HG03064 (cell line): ENCODE measurements around the gene TTC3.
"Not testable (repeated sequence)": the region's sequence is repeated elsewhere in the genome, so short reads cannot be mapped to it uniquely, and the experiment has no call there.

Experiments
- ATAC-seq: cut with Tn5 transposase; IDR thresholded peaks from one replicate; pipeline ENCODE4 v1.9.1; 2021; ENCODE audit warnings: low read depth; ENCODE audit not compliant: unreplicated experiment

TTC3 gene

GRCh38 chr21:37143392-37143791 is 70.3 kb downstream of the TTC3 start:
- ATAC-seq, result not testable (repeated sequence)

DNA sequence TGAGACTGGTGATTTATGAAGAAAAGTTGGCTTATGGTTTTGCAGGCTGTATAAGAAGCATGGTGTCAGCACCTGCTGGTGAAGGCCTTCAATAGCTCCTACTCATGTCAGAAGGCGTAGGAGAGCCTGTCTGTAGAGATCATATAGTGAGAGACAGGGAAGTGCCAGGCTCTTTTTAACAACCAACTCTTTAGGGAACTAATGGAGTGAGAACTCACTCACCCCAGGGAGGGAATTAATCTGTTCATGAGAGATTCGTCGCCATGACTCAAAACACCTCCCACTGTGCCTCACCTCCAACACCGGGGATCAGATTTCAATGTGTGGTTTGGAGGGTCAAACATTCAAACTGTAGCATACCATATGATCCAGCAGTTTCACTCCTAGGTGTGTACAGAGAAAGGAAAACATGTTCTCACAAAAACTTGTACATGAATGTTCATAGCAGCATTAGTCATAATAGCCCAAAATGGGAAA is 72.6 kb downstream of the TTC3 start:
- no peak for ATAC-seq

GRCh38 chr21:37146320-37147235 is 73.5 kb downstream of the TTC3 start:
- ATAC-seq, result no peak

DNA sequence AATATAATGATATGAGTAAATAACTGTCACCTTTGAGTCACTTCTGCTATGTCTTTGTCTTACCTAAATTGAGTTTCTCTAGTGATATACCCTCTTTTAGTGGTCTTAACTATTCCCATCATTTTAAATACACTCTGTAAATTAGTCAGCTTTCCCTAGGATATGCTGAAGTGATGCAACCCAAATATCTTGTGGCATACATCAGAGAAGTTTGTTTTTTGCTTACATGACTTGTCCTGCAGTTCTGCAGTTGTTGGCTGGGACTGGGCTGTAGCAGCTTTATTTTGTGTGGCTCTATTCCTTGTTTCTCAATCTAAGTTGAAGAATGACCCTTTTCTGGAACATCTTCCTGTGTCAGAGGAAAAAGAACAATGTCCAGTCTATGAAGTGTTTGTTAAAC is 76.4 kb downstream of the TTC3 start:
- ATAC-seq, result no peak

GRCh38 chr21:37153196-37153934 is 80.3 kb downstream of the TTC3 start:
- no peak for ATAC-seq

GRCh38 chr21:37153935-37154350 is 80.9 kb downstream of the TTC3 start:
- no peak for ATAC-seq

GRCh38 chr21:37155186-37155585 is 82.1 kb downstream of the TTC3 start:
- ATAC-seq, result no peak

DNA sequence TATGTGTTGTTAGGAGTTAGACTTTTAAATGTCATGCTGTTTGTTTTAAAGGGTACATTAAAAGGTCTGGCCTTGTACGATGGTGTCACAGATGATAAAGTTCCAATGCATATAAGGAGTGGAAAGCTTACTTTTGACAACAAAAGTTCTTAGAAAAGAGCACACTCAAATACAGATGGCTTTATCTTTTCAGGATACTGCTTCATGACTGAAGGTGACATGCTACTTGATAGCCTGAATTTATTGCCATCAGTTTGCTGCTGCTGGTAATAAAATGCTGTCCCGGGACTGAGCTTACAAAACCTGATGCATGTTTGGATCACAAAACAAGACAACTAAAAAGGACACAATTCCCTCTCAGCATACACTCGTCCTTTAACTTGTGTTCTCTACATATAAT is 84.9 kb downstream of the TTC3 start:
- no peak for ATAC-seq

GRCh38 chr21:37159053-37159776 is 86.2 kb downstream of the TTC3 start:
- ATAC-seq, result peak; percentile 65

DNA sequence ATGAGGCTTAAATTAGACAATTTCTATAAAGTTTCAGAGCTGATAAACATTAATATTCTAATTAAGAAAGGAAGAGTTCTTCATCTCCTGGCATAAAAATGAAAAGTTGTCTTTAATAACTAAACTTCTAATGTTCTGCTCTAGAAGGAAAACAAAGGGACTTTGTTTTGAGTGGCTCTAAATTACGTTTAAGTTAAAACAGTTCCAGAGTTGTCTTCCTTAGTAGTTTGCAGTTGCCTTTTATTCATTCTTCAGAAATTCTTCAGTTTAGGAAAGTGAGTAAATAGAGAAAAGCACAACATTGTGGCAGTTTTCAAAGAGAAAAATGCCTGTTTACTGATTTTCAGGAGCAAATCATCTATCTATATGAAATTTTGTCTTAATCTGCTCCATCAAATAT is 86.9 kb downstream of the TTC3 start:
- no peak for ATAC-seq

- no peak for ATAC-seq
These were observed 91.7 kb downstream of the TTC3 start for GRCh38 chr21:37164742-37165141.

- ATAC-seq, result no peak
These were observed 92.5 kb downstream of the TTC3 start for GRCh38 chr21:37165586-37165985.

- no peak for ATAC-seq
These were observed 93.7 kb downstream of the TTC3 start for GRCh38 chr21:37166733-37167132.

DNA sequence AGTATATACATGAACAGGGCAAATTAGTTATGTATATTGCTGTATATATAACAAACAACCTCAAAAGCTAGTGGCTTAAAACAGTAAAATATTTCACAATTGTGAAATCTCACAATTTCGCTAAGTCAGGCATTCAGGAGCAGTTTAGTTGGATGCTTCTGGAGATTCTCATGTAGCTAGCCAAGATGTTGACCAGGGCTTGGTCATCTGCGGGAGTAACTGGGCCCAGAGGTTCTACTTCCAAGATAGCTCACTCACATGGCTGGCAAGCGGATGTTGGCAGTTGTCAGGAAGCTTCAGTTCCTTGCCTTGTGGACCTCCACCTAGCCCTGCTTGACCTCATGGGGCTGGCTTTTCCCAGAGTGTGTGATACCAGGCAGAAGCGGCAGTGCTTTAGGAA is 95.6 kb downstream of the TTC3 start:
- no peak for ATAC-seq

DNA sequence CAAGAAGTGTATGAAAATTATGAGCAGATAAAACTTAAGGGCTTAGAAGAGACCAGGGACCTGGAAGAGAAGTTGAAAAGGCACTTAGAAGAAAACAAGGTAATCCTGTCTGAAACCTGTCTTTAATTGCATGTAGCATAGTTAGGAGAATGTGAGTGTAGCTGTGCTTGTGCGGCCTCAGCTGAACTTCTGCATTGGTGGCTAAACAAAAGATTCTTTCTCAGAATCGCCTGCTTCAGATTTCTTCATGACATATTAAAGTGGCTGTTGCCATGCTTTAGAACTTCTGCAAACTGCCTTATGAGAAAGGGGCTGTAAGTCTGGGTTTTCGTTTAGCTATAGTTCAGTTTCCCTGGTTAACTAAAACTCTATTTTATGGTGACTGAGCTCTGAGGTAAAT is 99.6 kb downstream of the TTC3 start:
- no peak for ATAC-seq

GRCh38 chr21:37176716-37177115 is 103.7 kb downstream of the TTC3 start:
- ATAC-seq, result no peak

GRCh38 chr21:37181059-37181458 is 108.0 kb downstream of the TTC3 start:
- no peak for ATAC-seq

GRCh38 chr21:37182222-37182621 is 109.2 kb downstream of the TTC3 start:
- ATAC-seq, result no peak

- no peak for ATAC-seq
These were observed 110.7 kb downstream of the TTC3 start for GRCh38 chr21:37183749-37184148.

DNA sequence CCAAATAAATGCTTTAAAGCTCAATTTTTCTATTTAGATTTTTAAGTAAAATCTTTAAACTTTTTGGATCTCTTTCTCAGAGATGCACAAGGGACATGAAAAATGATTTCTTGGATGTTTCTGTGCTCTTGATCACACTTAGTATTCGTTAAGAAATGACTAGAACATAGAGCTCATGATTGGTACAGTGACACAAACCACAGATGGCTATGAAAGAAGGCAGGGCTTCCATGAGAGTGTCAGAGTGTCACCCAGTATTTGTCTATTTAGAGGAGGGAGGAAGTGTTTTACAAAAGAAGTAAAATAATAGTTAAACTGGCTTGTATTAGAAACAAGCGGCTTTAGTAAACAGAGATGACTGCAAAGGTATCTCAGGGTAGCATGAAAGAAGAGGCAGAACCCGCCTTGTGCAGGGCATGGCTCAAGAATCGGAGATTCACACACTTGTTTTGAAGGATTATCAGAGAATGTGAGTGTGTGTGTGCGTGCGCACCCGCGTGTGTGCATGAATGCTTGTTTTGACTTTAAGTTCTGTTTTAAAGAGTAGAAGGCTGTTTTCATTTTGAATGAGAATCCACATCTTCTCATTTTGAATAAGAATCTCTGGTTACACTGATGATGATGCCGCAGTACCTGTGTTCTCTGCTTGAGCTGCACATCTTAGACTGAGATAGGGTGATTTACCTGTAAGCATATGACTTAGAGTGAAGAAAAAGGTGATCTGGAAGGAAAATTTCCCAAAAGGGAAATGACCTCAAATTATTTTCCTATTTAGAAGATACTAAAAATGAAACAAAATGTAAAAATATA is 111.9 kb downstream of the TTC3 start:
- ATAC-seq, result no peak
